GM23338 (cell line): ENCODE results near the gene NPFF. TPM values are rescaled to one million over a fixed set of nuclear protein-coding genes. Genes with fewer than 3 reads are reported as not detected.

Experiments used
- ATAC-seq: fragments of 200-7000 bp; cut with Tn5 transposase; 3 replicates; pipeline ENCODE4 v1.9.1; 2020
- DNase-seq: peaks from one replicate; pipeline ENCODE4 v3.0.0-alpha.2; 2015; ENCODE audit warnings: low spot score
- H2AFZ ChIP-seq: fragments of 200-600 bp; sonication (generic); 2 replicates; pipeline ENCODE4 v1.8.0; 2016; ENCODE audit warnings: antibody characterized with exemption, mild to moderate bottlenecking, moderate library complexity
- H3F3A ChIP-seq: fragments of 200-600 bp; sonication (generic); replicated peaks from 2 replicates; pipeline ENCODE4 v1.8.0; 2017; ENCODE audit warnings: antibody characterized with exemption, mixed run types, low read depth
- H3K27ac ChIP-seq: fragments of 200-600 bp; sonication (generic); 2 replicates; pipeline ENCODE4 v1.6.1; 2016; ENCODE audit warnings: low read depth
- H3K27me3 ChIP-seq: fragments of 200-600 bp; sonication (generic); 2 replicates; pipeline ENCODE4 v1.8.0; 2016; ENCODE audit warnings: mild to moderate bottlenecking, mixed run types, moderate library complexity; ENCODE audit not compliant: insufficient read depth
- H3K36me3 ChIP-seq: fragments of 200-600 bp; sonication (generic); 2 replicates; pipeline ENCODE4 v1.8.0; 2016; ENCODE audit warnings: mild to moderate bottlenecking; ENCODE audit not compliant: insufficient read depth
- H3K4me1 ChIP-seq: fragments of 200-600 bp; sonication (generic); 2 replicates; pipeline ENCODE4 v1.8.0; 2016; ENCODE audit warnings: mild to moderate bottlenecking, moderate library complexity; ENCODE audit not compliant: insufficient read depth
- H3K4me2 ChIP-seq: fragments of 200-600 bp; sonication (generic); 2 replicates; pipeline ENCODE4 v1.7.1; 2017; ENCODE audit warnings: mixed run types
- H3K4me3 ChIP-seq: fragments of 200-600 bp; sonication (generic); 2 replicates; pipeline ENCODE4 v1.6.1; 2016; ENCODE audit warnings: mixed run types
- H3K79me2 ChIP-seq: fragments of 200-600 bp; sonication (generic); replicated peaks from 2 replicates; pipeline ENCODE4 v1.8.0; 2017; ENCODE audit warnings: mild to moderate bottlenecking; ENCODE audit not compliant: insufficient read depth
- H3K9me2 ChIP-seq: fragments of 200-600 bp; sonication (generic); 2 replicates; pipeline ENCODE4 v1.8.0; 2017; ENCODE audit not compliant: insufficient read depth
- H4K20me1 ChIP-seq: fragments of 200-600 bp; sonication (generic); replicated peaks from 2 replicates; pipeline ENCODE4 v1.8.0; 2017; ENCODE audit warnings: mild to moderate bottlenecking; ENCODE audit not compliant: insufficient read depth
- H3K27ac Mint-ChIP-seq: 2 replicates; pipeline ENCODE4 v1.8.0; 2020; ENCODE audit warnings: inconsistent platforms, mild to moderate bottlenecking, moderate library complexity, mixed read lengths
- H3K27me3 Mint-ChIP-seq: 3 replicates; pipeline ENCODE4 v1.8.0; 2022; ENCODE audit warnings: low read depth, mild to moderate bottlenecking, moderate library complexity, mixed read lengths, inconsistent platforms; ENCODE audit not compliant: insufficient read depth, poor library complexity
- H3K36me3 Mint-ChIP-seq: 3 replicates; pipeline ENCODE4 v1.8.0; 2021; ENCODE audit warnings: low read depth, mild to moderate bottlenecking, inconsistent platforms, moderate library complexity, mixed read lengths
- H3K4me1 Mint-ChIP-seq: 3 replicates; pipeline ENCODE4 v1.8.0; 2020; ENCODE audit warnings: mild to moderate bottlenecking, inconsistent platforms, mixed read lengths
- H3K4me3 Mint-ChIP-seq: 3 replicates; pipeline ENCODE4 v1.8.0; 2021; ENCODE audit warnings: moderate library complexity, mild to moderate bottlenecking, inconsistent platforms, mixed read lengths
- H3K9me3 Mint-ChIP-seq: 3 replicates; pipeline ENCODE4 v1.8.0; 2020; ENCODE audit warnings: moderate library complexity, mild to moderate bottlenecking, inconsistent platforms, mixed read lengths
- CREB1 ChIP-seq: fragments of 250-450 bp; sonication (Bioruptor Pico); IDR thresholded peaks from 2 replicates; pipeline ENCODE4 v1.5.0; 2020; ENCODE audit warnings: low read depth, mild to moderate bottlenecking, moderate library complexity
- EZH2 ChIP-seq: fragments of 200-600 bp; sonication (generic); IDR thresholded peaks from one replicate; pipeline ENCODE4 v1.8.0; 2017; ENCODE audit warnings: antibody characterized with exemption, mild to moderate bottlenecking, low read depth; ENCODE audit not compliant: unreplicated experiment
- EZH2phosphoT487 ChIP-seq: fragments of 200-600 bp; sonication (generic); IDR thresholded peaks from one replicate; pipeline ENCODE4 v1.8.1; 2018; ENCODE audit warnings: antibody characterized with exemption; ENCODE audit not compliant: unreplicated experiment
- JUNB ChIP-seq: IDR thresholded peaks from one replicate; pipeline ENCODE4 v1.6.1; 2016; ENCODE audit warnings: antibody characterized with exemption; ENCODE audit not compliant: unreplicated experiment
- NANOG ChIP-seq: IDR thresholded peaks from 2 replicates; pipeline ENCODE4 v1.6.1; 2016; ENCODE audit warnings: antibody characterized with exemption, borderline replicate concordance
- POLR2AphosphoS5 ChIP-seq: IDR thresholded peaks from 2 replicates; pipeline ENCODE4 v1.6.1; 2016; ENCODE audit warnings: antibody characterized with exemption, low read depth
- STAT1 ChIP-seq: IDR thresholded peaks from one replicate; pipeline ENCODE4 v1.6.1; 2016; ENCODE audit warnings: antibody characterized with exemption; ENCODE audit not compliant: unreplicated experiment
- ZNF331 ChIP-seq: fragments of 250-450 bp; sonication (Bioruptor Pico); IDR thresholded peaks from 2 replicates; pipeline ENCODE4 v1.5.0; 2020; ENCODE audit warnings: low read depth, mild to moderate bottlenecking, moderate library complexity
- polyA plus RNA-seq: library from polyadenylated mRNA; unstranded; fragments of >200 nt; fragmentation: Nextera tagmentation; extraction: Ambion mirVana; gene quantifications from 2 replicates; pipeline ENCODE4 v1.2.1, GENCODE V29; 2016
- total RNA-seq: library from RNA; depleted of rRNA; stranded (reverse); fragments of >200 nt; shearing (Covaris generic); gene quantifications from 2 replicates; pipeline ENCODE4 v1.2.3, GENCODE V29; 2014
- TF ChIP-seq, protein P1 (sequence below): IDR thresholded peaks from one replicate; pipeline ENCODE4 v1.6.1; 2018; ENCODE audit warnings: antibody characterized with exemption; ENCODE audit not compliant: unreplicated experiment
- TF ChIP-seq, protein P2 (sequence below): IDR thresholded peaks from 2 replicates; pipeline ENCODE4 v1.6.1; 2016; ENCODE audit warnings: antibody characterized with exemption

Gene NPFF
- total and polyA plus RNA-seq, 2 experiments from 2014 or later: 0.69 to 0.71 TPM

DNA sequence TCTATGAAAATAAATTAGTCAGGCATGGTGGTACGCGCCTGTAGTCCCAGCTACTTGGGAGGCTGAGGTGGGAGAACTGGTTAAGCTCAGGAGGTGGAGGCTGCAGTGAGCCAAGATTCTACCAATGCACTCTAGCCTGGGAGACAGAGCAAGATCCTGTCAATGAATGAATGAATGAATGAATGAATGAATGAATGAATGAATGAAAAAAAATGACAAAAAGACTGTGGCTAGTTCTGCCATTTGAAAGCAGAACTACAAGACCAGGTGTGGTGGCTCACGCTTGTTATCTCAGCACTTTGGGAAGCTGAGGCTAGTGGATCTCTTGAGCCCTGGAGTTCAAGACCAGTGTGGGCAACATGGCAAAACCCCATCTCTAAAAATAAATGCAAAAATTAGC lies 32.2 kb upstream of the NPFF start (continued):
- TF ChIP-seq, protein P1, sequence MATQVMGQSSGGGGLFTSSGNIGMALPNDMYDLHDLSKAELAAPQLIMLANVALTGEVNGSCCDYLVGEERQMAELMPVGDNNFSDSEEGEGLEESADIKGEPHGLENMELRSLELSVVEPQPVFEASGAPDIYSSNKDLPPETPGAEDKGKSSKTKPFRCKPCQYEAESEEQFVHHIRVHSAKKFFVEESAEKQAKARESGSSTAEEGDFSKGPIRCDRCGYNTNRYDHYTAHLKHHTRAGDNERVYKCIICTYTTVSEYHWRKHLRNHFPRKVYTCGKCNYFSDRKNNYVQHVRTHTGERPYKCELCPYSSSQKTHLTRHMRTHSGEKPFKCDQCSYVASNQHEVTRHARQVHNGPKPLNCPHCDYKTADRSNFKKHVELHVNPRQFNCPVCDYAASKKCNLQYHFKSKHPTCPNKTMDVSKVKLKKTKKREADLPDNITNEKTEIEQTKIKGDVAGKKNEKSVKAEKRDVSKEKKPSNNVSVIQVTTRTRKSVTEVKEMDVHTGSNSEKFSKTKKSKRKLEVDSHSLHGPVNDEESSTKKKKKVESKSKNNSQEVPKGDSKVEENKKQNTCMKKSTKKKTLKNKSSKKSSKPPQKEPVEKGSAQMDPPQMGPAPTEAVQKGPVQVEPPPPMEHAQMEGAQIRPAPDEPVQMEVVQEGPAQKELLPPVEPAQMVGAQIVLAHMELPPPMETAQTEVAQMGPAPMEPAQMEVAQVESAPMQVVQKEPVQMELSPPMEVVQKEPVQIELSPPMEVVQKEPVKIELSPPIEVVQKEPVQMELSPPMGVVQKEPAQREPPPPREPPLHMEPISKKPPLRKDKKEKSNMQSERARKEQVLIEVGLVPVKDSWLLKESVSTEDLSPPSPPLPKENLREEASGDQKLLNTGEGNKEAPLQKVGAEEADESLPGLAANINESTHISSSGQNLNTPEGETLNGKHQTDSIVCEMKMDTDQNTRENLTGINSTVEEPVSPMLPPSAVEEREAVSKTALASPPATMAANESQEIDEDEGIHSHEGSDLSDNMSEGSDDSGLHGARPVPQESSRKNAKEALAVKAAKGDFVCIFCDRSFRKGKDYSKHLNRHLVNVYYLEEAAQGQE: no peak
- TF ChIP-seq EZH2phosphoT487: no peak
- TF ChIP-seq, protein P2, sequence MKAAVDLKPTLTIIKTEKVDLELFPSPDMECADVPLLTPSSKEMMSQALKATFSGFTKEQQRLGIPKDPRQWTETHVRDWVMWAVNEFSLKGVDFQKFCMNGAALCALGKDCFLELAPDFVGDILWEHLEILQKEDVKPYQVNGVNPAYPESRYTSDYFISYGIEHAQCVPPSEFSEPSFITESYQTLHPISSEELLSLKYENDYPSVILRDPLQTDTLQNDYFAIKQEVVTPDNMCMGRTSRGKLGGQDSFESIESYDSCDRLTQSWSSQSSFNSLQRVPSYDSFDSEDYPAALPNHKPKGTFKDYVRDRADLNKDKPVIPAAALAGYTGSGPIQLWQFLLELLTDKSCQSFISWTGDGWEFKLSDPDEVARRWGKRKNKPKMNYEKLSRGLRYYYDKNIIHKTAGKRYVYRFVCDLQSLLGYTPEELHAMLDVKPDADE: no peak
- TF ChIP-seq NANOG: no peak
- no peak for TF ChIP-seq CREB1 (CRISPR knock-in tag)
- no peak for TF ChIP-seq STAT1
- no peak for TF ChIP-seq POLR2AphosphoS5

DNA sequence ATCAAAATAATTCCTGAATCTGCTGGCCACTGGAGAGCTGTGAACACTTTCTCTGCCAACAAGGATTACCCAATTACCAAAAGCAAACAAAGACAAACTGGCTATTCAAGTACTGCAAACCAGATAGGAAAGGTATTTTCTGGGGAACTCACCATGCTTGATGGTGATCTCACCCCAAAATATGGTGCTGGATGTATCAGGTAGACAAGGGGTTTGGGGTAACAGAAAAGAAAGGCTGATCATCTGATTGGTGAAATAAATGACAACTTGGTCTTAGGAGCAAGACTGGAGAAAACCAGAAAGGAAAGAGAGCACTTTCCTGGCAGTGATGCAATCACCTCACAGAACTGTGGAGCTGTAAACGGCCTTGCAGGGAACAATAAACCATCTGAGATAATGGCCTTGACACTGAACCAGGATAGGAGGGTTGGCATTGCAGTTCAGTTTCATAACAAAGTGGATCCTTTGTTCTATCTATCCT lies 31.0 kb upstream of the NPFF start:
- DNase-seq (no peak), ATAC-seq (no peak)
- Histone ChIP-seq H2AFZ (no peak overlapping the region), H3F3A (0 out of 2 replicates have a peak, but pooled peaks cover 3% of the 10 kb centered on the region), H3K4me1 (no peaks in the 10 kb centered on the region), H3K79me2 (no peaks in the 10 kb centered on the region), H3K4me2 (no peak overlapping the region), H4K20me1 (no peaks in the 10 kb centered on the region; the same call in 1 of the 2 replicates), H3K4me3 (no peak overlapping the region), H3K27me3 (no peaks in the 10 kb centered on the region), H3K36me3 (peaks cover 20% of the 10 kb centered on the region; the same call in 1 of the 2 replicates), H3K9me2 (no peaks in the 10 kb centered on the region), H3K27ac (no peak overlapping the region; the same call in 1 of the 2 replicates)
- no peaks in the 10 kb centered on the region for H3K27me3 Mint-ChIP-seq
- peak overlapping the region; percentile 38; the same call in 1 of the 2 replicates for H3K27ac Mint-ChIP-seq
- H3K9me3 Mint-ChIP-seq: no peaks in the 10 kb centered on the region
- no peaks in the 10 kb centered on the region for H3K4me1 Mint-ChIP-seq
- peaks cover 4% of the 10 kb centered on the region; the same call in 1 of the 3 replicates for H3K36me3 Mint-ChIP-seq
- no peak overlapping the region for H3K4me3 Mint-ChIP-seq
- TF ChIP-seq, protein P1: no peak
- no peak for TF ChIP-seq ZNF331 (CRISPR knock-in tag)
- TF ChIP-seq NANOG: no peak
- TF ChIP-seq, protein P2: no peak
- TF ChIP-seq EZH2: no peak
- no peak for TF ChIP-seq POLR2AphosphoS5
- TF ChIP-seq JUNB: no peak
- TF ChIP-seq STAT1: no peak
